K562 (cell line): Measurements from ENCODE around the gene HIPK2. TPM values are rescaled to one million over a fixed set of nuclear protein-coding genes. Genes with fewer than 3 reads are reported as not detected.

ENCODE experiments used
- ATAC-seq: fragments of 200-7000 bp; cut with Tn5 transposase; 3 replicates; pipeline ENCODE4 v1.9.1; 2020; ENCODE audit warnings: moderate library complexity
- BruUV-seq: library from RNA; stranded (reverse); fragments of 400-500 nt; replicated peaks from 2 replicates; lab custom pipeline; 2021; lab: Mats Ljungman, UMichigan
- CTCF ChIA-PET: fragments of 300-600 bp; formaldehyde crosslinking; extraction: SDS; loops from one replicate; lab custom pipeline; 2021; ENCODE audit warnings: low intra/inter-chr PET ratio; lab: Yijun Ruan, JAX
- POLR2A ChIA-PET: fragments of 300-600, 350-650 bp; sonication (Branson Sonifier 250); formaldehyde crosslinking; extraction: SDS; loops from one replicate; lab custom pipeline; 2021; ENCODE audit warnings: antibody characterized with exemption, inconsistent platforms; lab: Yijun Ruan, JAX
- DNase-seq, 4 experiments: peaks; one replicate each; pipeline versions ENCODE4 v3.0.0 to v3.0.0-alpha.2; 2011 to 2018; ENCODE audit warnings: low spot score in 3 of 4, mixed read lengths in 3 of 4; ENCODE audit errors: extremely low read depth in 1 of 4
- FAIRE-seq: peaks from 2 replicates; lab custom pipeline; 2011; peaks lifted over from hg19 to GRCh38; lab: Jason Lieb, UNC
- H2AFZ ChIP-seq: 2 replicates; pipeline ENCODE4 v1.6.0; 2011; ENCODE audit warnings: low read depth, low read length, control low read depth, inconsistent platforms
- H3K27ac ChIP-seq: fragments of 200-600 bp; 3 replicates; pipeline ENCODE4 v1.8.0; 2011; ENCODE audit warnings: low read depth, mild to moderate bottlenecking, control low read depth, inconsistent platforms, low read length, moderate library complexity, mixed read lengths; ENCODE audit errors: extremely low read depth
- H3K27me3 ChIP-seq, 2 experiments: fragments of 300-600 bp in 1 of 2; 2 replicates in 1 of 2; 3 replicates in 1 of 2; pipeline versions ENCODE4 v1.6.0 to v1.8.0; 2011; ENCODE audit warnings: inconsistent platforms in 2 of 2, low read length in 2 of 2, mild to moderate bottlenecking in 1 of 2, mixed read lengths in 1 of 2, moderate library complexity in 1 of 2; ENCODE audit not compliant: control insufficient read depth in 2 of 2, insufficient read depth in 2 of 2
- H3K36me3 ChIP-seq: fragments of 300-600 bp; 3 replicates; pipeline ENCODE4 v1.8.0; 2011; ENCODE audit warnings: mild to moderate bottlenecking, low read length, inconsistent platforms; ENCODE audit not compliant: control insufficient read depth, insufficient read depth
- H3K4me1 ChIP-seq, 2 experiments: fragments of 200-600 bp in 1 of 2; replicated peaks in 1 of 2; 2 replicates in 1 of 2; 3 replicates in 1 of 2; pipeline versions ENCODE4 v1.5.1 to v1.8.0; 2011; ENCODE audit warnings: inconsistent platforms in 2 of 2, low read length in 2 of 2, mild to moderate bottlenecking in 1 of 2, mixed read lengths in 1 of 2, moderate library complexity in 1 of 2; ENCODE audit not compliant: control insufficient read depth in 2 of 2, insufficient read depth in 2 of 2
- H3K4me2 ChIP-seq: 2 replicates; pipeline ENCODE4 v1.6.1; 2011; ENCODE audit warnings: low read length, control low read depth, inconsistent platforms, mixed read lengths; ENCODE audit not compliant: insufficient read depth
- H3K4me3 ChIP-seq: fragments of 200-600 bp; sonication (generic), shearing (Covaris generic); 2 replicates; pipeline ENCODE4 v1.5.1; 2016; ENCODE audit warnings: control low read depth, inconsistent platforms
- H3K79me2 ChIP-seq: fragments of 200-600 bp; 3 replicates; pipeline ENCODE4 v1.8.0; 2011; ENCODE audit warnings: low read length, inconsistent platforms; ENCODE audit not compliant: control insufficient read depth, insufficient read depth
- H3K9ac ChIP-seq, 2 experiments: 2 replicates each; pipeline versions ENCODE4 v1.6.0 to v1.6.1; 2011; ENCODE audit warnings: low read depth in 2 of 2, low read length in 2 of 2, control low read depth in 1 of 2, inconsistent platforms in 1 of 2, mild to moderate bottlenecking in 1 of 2, mixed read lengths in 1 of 2; ENCODE audit not compliant: insufficient read depth in 1 of 2
- H3K9me1 ChIP-seq: one replicate; pipeline ENCODE4 v1.6.0; 2011; ENCODE audit warnings: inconsistent platforms, mild to moderate bottlenecking, low read length, moderate library complexity; ENCODE audit not compliant: control insufficient read depth, insufficient read depth
- H3K9me3 ChIP-seq: replicated peaks from 2 replicates; pipeline ENCODE4 v1.5.1; 2011; ENCODE audit warnings: low read depth, low read length, inconsistent platforms; ENCODE audit not compliant: control insufficient read depth, insufficient read depth
- H4K20me1 ChIP-seq: replicated peaks from 2 replicates; pipeline ENCODE4 v1.6.1; 2011; ENCODE audit warnings: low read length, inconsistent platforms, mixed read lengths; ENCODE audit not compliant: control insufficient read depth, insufficient read depth
- BHLHE40 ChIP-seq: IDR thresholded peaks from 2 replicates; pipeline ENCODE4 v1.6.1; 2011; ENCODE audit warnings: low read length, improper control_type of control experiment
- CREB3 ChIP-seq: fragments of 450-650 bp; conservative IDR thresholded peaks from 2 replicates; pipeline ENCODE4 v1.6.1; 2016; ENCODE audit warnings: missing genetic modification characterization, low read depth, mild to moderate bottlenecking, missing compliant biosample characterization, moderate library complexity
- MEIS2 ChIP-seq: fragments of 450-650 bp; IDR thresholded peaks from 2 replicates; pipeline ENCODE4 v1.6.1; 2014; ENCODE audit warnings: mild to moderate bottlenecking; ENCODE audit not compliant: partially characterized antibody
- NBN ChIP-seq: fragments of 450-650 bp; IDR thresholded peaks from 2 replicates; pipeline ENCODE4 v1.6.1; 2016; ENCODE audit warnings: low read depth, mild to moderate bottlenecking
- PTRF ChIP-seq: fragments of 450-650 bp; IDR thresholded peaks from 2 replicates; pipeline ENCODE4 v1.6.1; 2016; ENCODE audit warnings: mild to moderate bottlenecking, missing genetic modification characterization, missing compliant biosample characterization
- RERE ChIP-seq: sonication (generic); formaldehyde crosslinking; IDR thresholded peaks from 2 replicates; pipeline ENCODE4 v1.8.0; 2023; ENCODE audit warnings: missing genetic modification reagents, mild to moderate bottlenecking, borderline replicate concordance
- SMAD4 ChIP-seq: fragments of 250-450 bp; sonication (Bioruptor Pico); conservative IDR thresholded peaks from 2 replicates; pipeline ENCODE4 v1.8.0; 2021; ENCODE audit warnings: inconsistent platforms, mild to moderate bottlenecking, moderate library complexity
- ZBTB26 ChIP-seq: fragments of 450-650 bp; formaldehyde crosslinking; IDR thresholded peaks from 2 replicates; pipeline ENCODE4 v1.4.0; 2022; ENCODE audit warnings: missing genetic modification characterization
- ZBTB43 ChIP-seq: sonication (generic); formaldehyde crosslinking; IDR thresholded peaks from 2 replicates; pipeline ENCODE4 v1.8.0; 2023; ENCODE audit warnings: mild to moderate bottlenecking, missing genetic modification reagents
- ZNF778 ChIP-seq: fragments of 450-650 bp; formaldehyde crosslinking; IDR thresholded peaks from 2 replicates; pipeline ENCODE4 v1.4.0; 2020; ENCODE audit warnings: mild to moderate bottlenecking, moderate library complexity
- WGBS: fragments of 100-300 bp; shearing (Covaris generic); methylation state at CpG from one replicate; pipeline ENCODE4 v1.1.6; 2016; ENCODE audit warnings: low coverage, mixed read lengths; ENCODE audit not compliant: insufficient coverage; ENCODE audit errors: missing lambda C conversion rate; 5-methylcytosine and 5-hydroxymethylcytosine counted together
- in situ Hi-C: fragments of 300-500 bp; cut with MboI; formaldehyde crosslinking; loops from 4 replicates; pipeline ENCODE4 v1.15.0; 2018; ENCODE audit warnings: inconsistent platforms, mixed read lengths
- intact Hi-C: fragments of 100-400 bp; cut with micrococcal nuclease; formaldehyde crosslinking; loops from 2 replicates; pipeline ENCODE4 v1.14.2; 2022
- polyA plus RNA-seq, 8 experiments: library from polyadenylated mRNA; depleted of rRNA in 4 of 8; stranded (reverse) in 5 of 8; unstranded in 3 of 8; fragments of >200 nt; fragmentation: Nextera tagmentation in 2 of 8; fragmentation: Illumina TruSeq in 1 of 8; extraction: Ambion mirVana in 2 of 8; extraction: Trizol in 1 of 8; gene quantifications; 2 replicates each; pipeline versions ENCODE4 v1.2.1 to v1.2.3, GENCODE V29; 2011 to 2014; ENCODE audit warnings: inconsistent platforms in 1 of 8, missing spikeins in 1 of 8
- total RNA-seq, 7 experiments: library from RNA; depleted of rRNA in 6 of 7; stranded (reverse); fragments of >200 nt in 6 of 7; fragmentation: Illumina TruSeq in 2 of 7; extraction: Trizol in 2 of 7; gene quantifications; 2 replicates each; pipeline versions ENCODE4 v1.2.1 to v1.2.3, GENCODE V29; 2011 to 2021; ENCODE audit warnings: low replicate concordance in 1 of 7

HIPK2 gene
- total and polyA plus RNA-seq, 9 of the 15 experiments (the other 6 are each of a cell fraction or from before 2014, with no cell fraction given) = 0.69 to 19.8 (median 5.1) TPM

GRCh38 chr7:139571190-139571589 is 206.6 kb downstream of the HIPK2 start:
- H3K4me2 ChIP-seq = no peak overlapping the region
- TF ChIP-seq BHLHE40 = no peak
- no peak for TF ChIP-seq CREB3
- TF ChIP-seq ZBTB43 (CRISPR knock-in tag) = no peak
- TF ChIP-seq RERE = no peak
- no peak for TF ChIP-seq NBN
- TF ChIP-seq ZBTB26 (CRISPR knock-in tag) = no peak
- no peak for TF ChIP-seq MEIS2
- TF ChIP-seq ZNF778 (CRISPR knock-in tag) = no peak
- TF ChIP-seq PTRF (tag) = no peak
- no peak for TF ChIP-seq SMAD4 (CRISPR knock-in tag)
- TF ChIP-seq, all 486 proteins: peak for 0
- H3K9me1 ChIP-seq = no peaks in the 10 kb centered on the region
- WGBS = 57% methylated on average over 20 of the region's 20 CpGs
- no peaks in the 10 kb centered on the region for H4K20me1 ChIP-seq
- FAIRE-seq (no peak), ATAC-seq (no peak), DNase-seq (no peak)
- intact Hi-C loops = loop anchor here (2.0 kb wide), 1 partner anchor 70 kb away; no protein-coding TSS in a partner anchor
- no peak overlapping the region for H3K4me3 ChIP-seq
- peaks cover 7% of the 10 kb centered on the region; the same call in 1 of the 3 replicates for H3K36me3 ChIP-seq
- ChIA-PET CTCF (interaction anchor here (3.4 kb wide), 1 partner anchor 71 kb away, joined by 20 read pairs; no protein-coding TSS in a partner anchor), POLR2A (interaction anchor here (0.6 to 1.0 kb wide), 3 partner anchors 290 to 733 kb away, joined by 3 to 4 read pairs (median 3); no protein-coding TSS in a partner anchor)
- no peaks in the 10 kb centered on the region for H3K79me2 ChIP-seq
- H3K27ac ChIP-seq = no peak overlapping the region
- no peak overlapping the region for H2AFZ ChIP-seq
- peaks cover 0 to 12% of the 10 kb centered on the region in 2 experiments; a peak in 2 of 5 replicates for H3K4me1 ChIP-seq
- no peaks in the 10 kb centered on the region for H3K9me3 ChIP-seq
- in situ Hi-C loops = no loop called here
- H3K9ac ChIP-seq = no peak overlapping the region
- BruUV-seq = no TSS peak
- H3K27me3 ChIP-seq = peaks cover 0 to 15% of the 10 kb centered on the region in 2 experiments; a peak in 1 of 5 replicates
